ENCODE results near the gene LCE3A. TPM values are rescaled to one million over a fixed set of nuclear protein-coding genes. Genes with fewer than 3 reads are reported as not detected.

Gene LCE3A
- total and polyA plus RNA-seq, 2 of the 8 experiments (the other 6 are each of a cell fraction or from before 2014, with no cell fraction given) = not detected

DNA sequence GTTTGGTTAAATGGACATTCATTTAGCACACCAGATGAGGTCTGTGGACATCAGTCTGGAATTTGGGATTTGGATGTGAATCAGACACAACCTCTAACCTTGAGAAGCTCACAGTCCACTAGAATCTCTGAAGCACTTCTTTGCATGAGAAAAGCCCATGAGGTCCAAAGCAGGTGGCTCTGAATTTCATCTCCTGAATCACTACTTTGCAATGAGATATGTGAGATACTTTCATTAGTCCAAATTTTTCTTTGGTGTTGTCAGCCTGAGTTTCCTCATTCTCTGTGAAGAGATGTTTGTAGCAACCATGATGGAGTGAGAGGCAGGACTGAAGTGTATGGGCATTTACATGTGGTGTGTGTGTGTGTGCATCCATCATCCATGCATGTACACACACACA is 23.8 kb upstream of the LCE3A start:
- no peak overlapping the region for H2BK12ac ChIP-seq (ENCODE audit: low read depth, low read length)
- H3K79me2 ChIP-seq (ENCODE audit: control insufficient read depth in 1 of 2, insufficient read depth in 2 of 2, low read length in 2 of 2) = no peaks in the 10 kb centered on the region
- H3K4me2 ChIP-seq (ENCODE audit: insufficient read depth in 1 of 2, low read depth in 2 of 2, low read length in 2 of 2) = no peak overlapping the region
- no peak overlapping the region for H3K18ac ChIP-seq (ENCODE audit: extremely low read depth, low read length)
- no peak overlapping the region for H3K14ac ChIP-seq (ENCODE audit: insufficient read length)
- H4K20me1 ChIP-seq (replicated peaks in 1 of 2; ENCODE audit: control insufficient read depth in 1 of 2, insufficient read depth in 2 of 2, low read length in 2 of 2) = no peaks in the 10 kb centered on the region
- no peaks in the 10 kb centered on the region for H3K23me2 ChIP-seq (ENCODE audit: low read depth, low read length)
- H2BK120ac ChIP-seq (replicated peaks; ENCODE audit: low read depth, low read length) = no peak overlapping the region
- no peak overlapping the region for H2BK15ac ChIP-seq (ENCODE audit: low read length)
- no peak overlapping the region for H2AK5ac ChIP-seq (ENCODE audit: low read depth, low read length)
- no peak overlapping the region for H4K5ac ChIP-seq (ENCODE audit: insufficient read length, low read depth, low read length)
- no peak overlapping the region for H3K23ac ChIP-seq (ENCODE audit: insufficient read length)
- H2BK5ac ChIP-seq (ENCODE audit: low read depth, low read length) = no peak overlapping the region
- FAIRE-seq (no peak), DNase-seq (ENCODE audit: low read depth in 1 of 2, low spot score in 2 of 2) (no peak)
- no peak overlapping the region for H3K9ac ChIP-seq (replicated peaks in 1 of 4; ENCODE audit: extremely low read depth in 1 of 4, low read depth in 3 of 4, low read length in 3 of 4)
- H3K4me3 ChIP-seq (ENCODE audit: extremely low read depth in 1 of 4, insufficient read depth in 2 of 4, low read depth in 3 of 4, low read length in 4 of 4) = no peak overlapping the region
- no peak overlapping the region for H4K91ac ChIP-seq (replicated peaks; ENCODE audit: insufficient read length, low read length)
- ChIA-PET POLR2A (ENCODE audit: partially characterized antibody) (no interaction called here), CTCF (ENCODE audit: partially characterized antibody) (interaction anchor here (0.7 kb wide), 1 partner anchor 13 kb away, joined by 3 read pairs; no protein-coding TSS in a partner anchor)
- no peak overlapping the region for H3K4ac ChIP-seq (replicated peaks; ENCODE audit: insufficient read length, low read depth, low read length)
- no peaks in the 10 kb centered on the region; a peak in 1 of 8 replicates for H3K36me3 ChIP-seq (ENCODE audit: control insufficient read depth in 2 of 4, insufficient read depth in 4 of 4, low read length in 3 of 4)
- no peak overlapping the region for H2BK20ac ChIP-seq (ENCODE audit: low read length)
- H4K8ac ChIP-seq (ENCODE audit: extremely low read depth, insufficient read depth, low read length) = no peak overlapping the region
- H3K9me3 ChIP-seq (ENCODE audit: insufficient read depth in 2 of 2, low read depth in 1 of 2, low read length in 1 of 2) = peaks cover 70 to 78% of the 10 kb centered on the region in 2 experiments
- no peak overlapping the region for H2AFZ ChIP-seq (ENCODE audit: low read length)
- no peaks in the 10 kb centered on the region for H3K27me3 ChIP-seq (replicated peaks in 1 of 4; ENCODE audit: control insufficient read depth in 3 of 4, extremely low read depth in 1 of 4, insufficient read depth in 3 of 4, low read length in 3 of 4)
- no peaks in the 10 kb centered on the region for H3K4me1 ChIP-seq (replicated peaks in 1 of 4; ENCODE audit: control insufficient read depth in 3 of 4, insufficient read depth in 4 of 4, low read length in 3 of 4)
- H3K27ac ChIP-seq (ENCODE audit: low read depth, low read length) = no peak overlapping the region
- H3K56ac ChIP-seq (replicated peaks; ENCODE audit: insufficient read length, low read depth, low read length) = no peak overlapping the region
- no peaks in the 10 kb centered on the region for H3K79me1 ChIP-seq (ENCODE audit: low read depth, low read length)
- TF ChIP-seq HDAC2 (IDR thresholded peaks at IDR 0.05; ENCODE audit: borderline replicate concordance in 1 of 2, low read depth in 2 of 2, low read length in 2 of 2) = no peak
- no peak for TF ChIP-seq GTF2F1 (IDR thresholded peaks at IDR 0.05; ENCODE audit: borderline replicate concordance, low read depth, low read length)
- no peak for TF ChIP-seq SIN3A (conservative IDR thresholded peaks at IDR 0.05 in 1 of 2, IDR thresholded peaks at IDR 0.05 in 1 of 2; ENCODE audit: low read depth in 1 of 2, low read length in 2 of 2)
- TF ChIP-seq NANOG (IDR thresholded peaks at IDR 0.05; ENCODE audit: insufficient read depth, low read depth, low read length, poor library complexity, severe bottlenecking) = no peak
- TF ChIP-seq, protein P1, sequence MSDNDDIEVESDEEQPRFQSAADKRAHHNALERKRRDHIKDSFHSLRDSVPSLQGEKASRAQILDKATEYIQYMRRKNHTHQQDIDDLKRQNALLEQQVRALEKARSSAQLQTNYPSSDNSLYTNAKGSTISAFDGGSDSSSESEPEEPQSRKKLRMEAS (IDR thresholded peaks at IDR 0.05) = no peak
- no peak for TF ChIP-seq GABPA (IDR thresholded peaks at IDR 0.05; ENCODE audit: borderline replicate concordance, insufficient read depth, low read length)

All from H1 (cell line).